SK-N-SH treated with all-trans-retinoic acid at 6 μM for 48 hours (cell line): ENCODE measurements around the gene SLC2A8.

Experiments used
- ARNTL ChIP-seq: fragments of 450-650 bp; formaldehyde crosslinking; IDR thresholded peaks from 2 replicates; pipeline ENCODE4 v1.5.0; 2020; ENCODE audit warnings: low read depth, mild to moderate bottlenecking, moderate library complexity, borderline replicate concordance
- CSDC2 ChIP-seq: fragments of 250-450 bp; sonication (Bioruptor Pico); IDR thresholded peaks from 2 replicates; pipeline ENCODE4 v1.5.0; 2020; ENCODE audit warnings: mild to moderate bottlenecking, moderate library complexity
- OSR1 ChIP-seq: fragments of 250-450 bp; sonication (Bioruptor Pico); IDR thresholded peaks from 2 replicates; pipeline ENCODE4 v1.8.0; 2022; ENCODE audit warnings: moderate library complexity, mild to moderate bottlenecking, inconsistent platforms
- RARB ChIP-seq: fragments of 250-450 bp; sonication (Bioruptor Pico); IDR thresholded peaks from 2 replicates; pipeline ENCODE4 v1.8.0; 2021; ENCODE audit warnings: mild to moderate bottlenecking, moderate library complexity
- SNAI2 ChIP-seq: fragments of 250-450 bp; sonication (Bioruptor Pico); IDR thresholded peaks from 2 replicates; pipeline ENCODE4 v1.5.0; 2020; ENCODE audit warnings: mild to moderate bottlenecking, moderate library complexity
- TCF4 ChIP-seq: fragments of 250-450 bp; sonication (Bioruptor Pico); IDR thresholded peaks from 2 replicates; pipeline ENCODE4 v1.8.0; 2021; ENCODE audit warnings: mild to moderate bottlenecking, moderate library complexity, borderline replicate concordance
- ZFP3 ChIP-seq: fragments of 250-450 bp; sonication (Bioruptor Pico); IDR thresholded peaks from 2 replicates; pipeline ENCODE4 v1.5.0; 2020; ENCODE audit warnings: mild to moderate bottlenecking, moderate library complexity
- ZFP30 ChIP-seq: fragments of 450-650 bp; formaldehyde crosslinking; IDR thresholded peaks from 2 replicates; pipeline ENCODE4 v1.5.0; 2022; ENCODE audit warnings: mild to moderate bottlenecking, moderate library complexity
- ZNF70 ChIP-seq: fragments of 450-650 bp; formaldehyde crosslinking; IDR thresholded peaks from 2 replicates; pipeline ENCODE4 v1.5.0; 2020; ENCODE audit warnings: mild to moderate bottlenecking, moderate library complexity
- TF ChIP-seq, protein P1 (sequence below): fragments of 250-450 bp; sonication (Bioruptor Pico); IDR thresholded peaks from 2 replicates; pipeline ENCODE4 v1.8.0; 2021; ENCODE audit warnings: low read depth, mild to moderate bottlenecking, moderate library complexity, borderline replicate concordance
- TF ChIP-seq, protein P2 (sequence below): fragments of 250-450 bp; sonication (Bioruptor Pico); IDR thresholded peaks from 2 replicates; pipeline ENCODE4 v1.5.1; 2020; ENCODE audit warnings: low read depth, mild to moderate bottlenecking, moderate library complexity
- TF ChIP-seq, protein P3 (sequence below): fragments of 250-450 bp; sonication (Bioruptor Pico); IDR thresholded peaks from 2 replicates; pipeline ENCODE4 v1.5.0; 2020; ENCODE audit warnings: mild to moderate bottlenecking, moderate library complexity
- TF ChIP-seq, protein P4 (sequence below): fragments of 250-450 bp; sonication (Bioruptor Pico); IDR thresholded peaks from 2 replicates; pipeline ENCODE4 v1.8.0; 2020; ENCODE audit warnings: mild to moderate bottlenecking, moderate library complexity, borderline replicate concordance

DNA sequence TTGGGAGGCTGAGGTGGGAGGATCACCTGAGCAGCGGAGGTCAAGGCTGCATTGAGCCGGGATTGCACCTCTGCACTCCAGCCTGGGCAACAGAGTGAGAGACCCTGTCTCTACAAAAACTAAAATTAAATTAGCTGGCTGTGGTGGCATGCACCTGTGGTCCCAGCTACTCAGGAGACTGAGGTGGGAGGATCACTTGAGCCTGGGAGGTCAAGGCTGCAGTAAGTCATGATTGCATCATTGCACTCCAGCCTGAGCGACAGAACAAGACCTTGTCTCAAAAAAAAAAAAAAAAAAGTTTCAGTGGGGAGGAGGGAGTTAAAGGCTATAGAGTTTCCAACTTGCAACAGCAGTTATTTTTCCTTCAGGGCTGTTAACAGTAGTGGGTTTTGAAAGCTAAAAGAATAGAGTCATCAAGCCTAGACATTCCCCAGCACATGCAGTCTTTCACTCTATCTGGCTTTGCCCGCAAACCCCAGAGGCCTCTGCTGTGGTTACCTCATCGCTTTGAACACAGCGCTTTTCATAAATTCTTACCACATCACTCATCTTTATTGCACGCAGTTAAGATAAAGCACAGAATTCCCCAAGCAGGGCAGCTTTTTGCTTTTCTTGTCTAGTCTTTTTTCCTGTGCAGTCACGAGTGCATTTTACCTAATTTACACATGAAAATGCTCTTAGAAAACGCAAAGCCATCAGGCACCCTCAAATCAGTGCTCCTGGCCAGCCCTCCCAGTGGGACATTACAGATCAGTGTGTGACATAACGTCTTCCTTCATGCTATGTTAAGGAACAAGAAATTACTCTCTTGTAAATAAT, 8.7 kb upstream of the SLC2A8 start:
- TF ChIP-seq ZFP30 (CRISPR knock-in tag) (no peak), SNAI2 (CRISPR knock-in tag) (no peak), ZFP3 (CRISPR knock-in tag) (no peak), TCF4 (CRISPR knock-in tag) (no peak; the same call in 1 of the 2 replicates), ARNTL (CRISPR knock-in tag) (no peak), CSDC2 (CRISPR knock-in tag) (no peak), RARB (CRISPR knock-in tag) (no peak), OSR1 (no peak), ZNF70 (CRISPR knock-in tag) (no peak)
- TF ChIP-seq, protein P1, sequence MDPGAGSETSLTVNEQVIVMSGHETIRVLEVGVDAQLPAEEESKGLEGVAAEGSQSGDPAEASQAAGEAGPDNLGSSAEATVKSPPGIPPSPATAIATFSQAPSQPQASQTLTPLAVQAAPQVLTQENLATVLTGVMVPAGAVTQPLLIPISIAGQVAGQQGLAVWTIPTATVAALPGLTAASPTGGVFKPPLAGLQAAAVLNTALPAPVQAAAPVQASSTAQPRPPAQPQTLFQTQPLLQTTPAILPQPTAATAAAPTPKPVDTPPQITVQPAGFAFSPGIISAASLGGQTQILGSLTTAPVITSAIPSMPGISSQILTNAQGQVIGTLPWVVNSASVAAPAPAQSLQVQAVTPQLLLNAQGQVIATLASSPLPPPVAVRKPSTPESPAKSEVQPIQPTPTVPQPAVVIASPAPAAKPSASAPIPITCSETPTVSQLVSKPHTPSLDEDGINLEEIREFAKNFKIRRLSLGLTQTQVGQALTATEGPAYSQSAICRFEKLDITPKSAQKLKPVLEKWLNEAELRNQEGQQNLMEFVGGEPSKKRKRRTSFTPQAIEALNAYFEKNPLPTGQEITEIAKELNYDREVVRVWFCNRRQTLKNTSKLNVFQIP (CRISPR knock-in tag): no peak
- TF ChIP-seq, protein P2, sequence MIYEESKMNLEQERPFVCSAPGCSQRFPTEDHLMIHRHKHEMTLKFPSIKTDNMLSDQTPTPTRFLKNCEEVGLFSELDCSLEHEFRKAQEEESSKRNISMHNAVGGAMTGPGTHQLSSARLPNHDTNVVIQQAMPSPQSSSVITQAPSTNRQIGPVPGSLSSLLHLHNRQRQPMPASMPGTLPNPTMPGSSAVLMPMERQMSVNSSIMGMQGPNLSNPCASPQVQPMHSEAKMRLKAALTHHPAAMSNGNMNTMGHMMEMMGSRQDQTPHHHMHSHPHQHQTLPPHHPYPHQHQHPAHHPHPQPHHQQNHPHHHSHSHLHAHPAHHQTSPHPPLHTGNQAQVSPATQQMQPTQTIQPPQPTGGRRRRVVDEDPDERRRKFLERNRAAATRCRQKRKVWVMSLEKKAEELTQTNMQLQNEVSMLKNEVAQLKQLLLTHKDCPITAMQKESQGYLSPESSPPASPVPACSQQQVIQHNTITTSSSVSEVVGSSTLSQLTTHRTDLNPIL (CRISPR knock-in tag): peak; percentile 94
- TF ChIP-seq, protein P3, sequence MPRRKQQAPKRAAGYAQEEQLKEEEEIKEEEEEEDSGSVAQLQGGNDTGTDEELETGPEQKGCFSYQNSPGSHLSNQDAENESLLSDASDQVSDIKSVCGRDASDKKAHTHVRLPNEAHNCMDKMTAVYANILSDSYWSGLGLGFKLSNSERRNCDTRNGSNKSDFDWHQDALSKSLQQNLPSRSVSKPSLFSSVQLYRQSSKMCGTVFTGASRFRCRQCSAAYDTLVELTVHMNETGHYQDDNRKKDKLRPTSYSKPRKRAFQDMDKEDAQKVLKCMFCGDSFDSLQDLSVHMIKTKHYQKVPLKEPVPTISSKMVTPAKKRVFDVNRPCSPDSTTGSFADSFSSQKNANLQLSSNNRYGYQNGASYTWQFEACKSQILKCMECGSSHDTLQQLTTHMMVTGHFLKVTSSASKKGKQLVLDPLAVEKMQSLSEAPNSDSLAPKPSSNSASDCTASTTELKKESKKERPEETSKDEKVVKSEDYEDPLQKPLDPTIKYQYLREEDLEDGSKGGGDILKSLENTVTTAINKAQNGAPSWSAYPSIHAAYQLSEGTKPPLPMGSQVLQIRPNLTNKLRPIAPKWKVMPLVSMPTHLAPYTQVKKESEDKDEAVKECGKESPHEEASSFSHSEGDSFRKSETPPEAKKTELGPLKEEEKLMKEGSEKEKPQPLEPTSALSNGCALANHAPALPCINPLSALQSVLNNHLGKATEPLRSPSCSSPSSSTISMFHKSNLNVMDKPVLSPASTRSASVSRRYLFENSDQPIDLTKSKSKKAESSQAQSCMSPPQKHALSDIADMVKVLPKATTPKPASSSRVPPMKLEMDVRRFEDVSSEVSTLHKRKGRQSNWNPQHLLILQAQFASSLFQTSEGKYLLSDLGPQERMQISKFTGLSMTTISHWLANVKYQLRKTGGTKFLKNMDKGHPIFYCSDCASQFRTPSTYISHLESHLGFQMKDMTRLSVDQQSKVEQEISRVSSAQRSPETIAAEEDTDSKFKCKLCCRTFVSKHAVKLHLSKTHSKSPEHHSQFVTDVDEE: no peak
- TF ChIP-seq, protein P4, sequence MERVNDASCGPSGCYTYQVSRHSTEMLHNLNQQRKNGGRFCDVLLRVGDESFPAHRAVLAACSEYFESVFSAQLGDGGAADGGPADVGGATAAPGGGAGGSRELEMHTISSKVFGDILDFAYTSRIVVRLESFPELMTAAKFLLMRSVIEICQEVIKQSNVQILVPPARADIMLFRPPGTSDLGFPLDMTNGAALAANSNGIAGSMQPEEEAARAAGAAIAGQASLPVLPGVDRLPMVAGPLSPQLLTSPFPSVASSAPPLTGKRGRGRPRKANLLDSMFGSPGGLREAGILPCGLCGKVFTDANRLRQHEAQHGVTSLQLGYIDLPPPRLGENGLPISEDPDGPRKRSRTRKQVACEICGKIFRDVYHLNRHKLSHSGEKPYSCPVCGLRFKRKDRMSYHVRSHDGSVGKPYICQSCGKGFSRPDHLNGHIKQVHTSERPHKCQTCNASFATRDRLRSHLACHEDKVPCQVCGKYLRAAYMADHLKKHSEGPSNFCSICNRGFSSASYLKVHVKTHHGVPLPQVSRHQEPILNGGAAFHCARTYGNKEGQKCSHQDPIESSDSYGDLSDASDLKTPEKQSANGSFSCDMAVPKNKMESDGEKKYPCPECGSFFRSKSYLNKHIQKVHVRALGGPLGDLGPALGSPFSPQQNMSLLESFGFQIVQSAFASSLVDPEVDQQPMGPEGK: no peak
